ENCODE data around the gene KPNA4.
A peak's percentile ranks its signal among the peaks of the same experiment; 100 is the strongest.
"Not testable (repeated sequence)": the region's sequence is repeated elsewhere in the genome, so short reads cannot be mapped to it uniquely, and the experiment has no call there.

Gene KPNA4

DNA sequence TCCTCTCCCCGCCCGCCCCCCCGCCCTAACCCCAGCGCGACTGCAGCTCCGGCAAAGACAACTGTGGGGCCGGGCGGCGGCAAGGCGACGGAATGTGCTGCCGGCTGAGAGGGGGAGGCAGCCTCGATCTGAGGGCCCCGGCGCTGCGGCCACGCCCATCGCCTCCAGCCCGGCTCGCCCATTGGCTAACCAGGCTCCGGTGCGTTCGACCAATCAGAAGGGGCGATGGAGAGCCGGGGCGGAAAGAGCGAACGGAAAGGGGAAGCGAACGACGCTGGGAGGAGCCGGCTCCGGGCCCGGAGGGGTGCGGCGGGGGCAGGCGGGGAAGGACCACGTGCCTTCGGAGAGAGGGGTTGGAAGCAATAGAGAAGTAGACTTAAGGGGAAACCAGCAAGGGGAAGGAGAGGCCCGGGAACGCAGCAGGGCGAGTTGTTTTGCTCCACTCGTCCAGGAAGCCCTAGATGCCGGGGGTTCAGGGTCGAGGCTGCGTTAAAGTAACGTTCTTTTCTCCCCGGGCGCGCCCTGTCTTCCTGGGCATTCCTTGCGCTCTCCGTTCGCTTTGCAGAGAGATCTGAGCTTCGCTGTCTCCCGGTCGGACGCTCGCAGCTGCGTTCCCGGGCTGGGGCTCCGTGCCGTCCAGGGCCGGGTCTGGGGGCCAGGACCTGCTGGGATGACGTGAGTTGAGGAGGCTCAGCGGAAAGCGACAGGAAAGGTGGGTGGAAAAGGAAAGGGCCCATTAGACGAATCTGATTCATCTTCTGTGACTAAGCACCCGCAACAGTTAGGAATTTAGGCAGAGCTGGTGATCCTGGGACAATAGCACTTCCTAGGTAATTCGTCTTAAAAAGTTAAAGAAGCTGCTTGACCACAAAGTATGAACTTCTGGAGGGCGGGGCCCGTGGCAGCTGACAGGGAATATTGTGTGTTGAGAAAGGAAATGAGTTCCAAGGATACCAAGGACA lies at the start of gene KPNA4:
TSS of gene KPNA4 (minus strand) at position 130 of the 962 bp plus-strand sequence. CDS start 289 bp downstream, outside the sequence.
- DNase-seq (ENCODE audit: low read depth, low spot score) = peak; percentile 68

GRCh38 chr3:160613661-160614060 lies 48.3 kb upstream of the KPNA4 start:
- no peak for DNase-seq (ENCODE audit: low read depth, low spot score)

- DNase-seq (ENCODE audit: low read depth, low spot score) = no peak
Observed at GRCh38 chr3:160612386-160613075, 47.2 kb upstream of the KPNA4 start.

DNA sequence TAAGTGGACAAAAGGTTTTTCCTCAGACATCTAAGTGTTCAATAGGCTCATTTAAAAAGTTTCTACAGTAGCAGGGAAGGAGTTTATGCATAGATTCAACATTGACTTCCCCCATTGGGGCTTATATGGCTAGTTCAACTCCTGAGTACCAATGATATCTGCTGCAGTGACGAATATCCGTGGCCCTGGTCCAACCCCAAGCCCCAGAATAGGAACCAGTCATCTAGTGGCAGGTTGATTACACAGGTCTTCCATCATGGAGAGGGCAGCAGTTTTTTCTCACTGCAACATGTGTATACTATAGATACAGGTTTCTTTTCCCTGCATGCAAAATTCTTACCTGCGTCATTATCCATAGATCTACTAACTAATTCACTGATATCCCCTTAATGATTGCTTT lies 45.8 kb upstream of the KPNA4 start:
- DNase-seq (ENCODE audit: low read depth, low spot score) = no peak

- DNase-seq (ENCODE audit: low read depth, low spot score) = no peak
Observed at GRCh38 chr3:160608870-160609269, 43.5 kb upstream of the KPNA4 start.

GRCh38 chr3:160607826-160608225 lies 42.5 kb upstream of the KPNA4 start:
- no peak for DNase-seq (ENCODE audit: low read depth, low spot score)

DNA sequence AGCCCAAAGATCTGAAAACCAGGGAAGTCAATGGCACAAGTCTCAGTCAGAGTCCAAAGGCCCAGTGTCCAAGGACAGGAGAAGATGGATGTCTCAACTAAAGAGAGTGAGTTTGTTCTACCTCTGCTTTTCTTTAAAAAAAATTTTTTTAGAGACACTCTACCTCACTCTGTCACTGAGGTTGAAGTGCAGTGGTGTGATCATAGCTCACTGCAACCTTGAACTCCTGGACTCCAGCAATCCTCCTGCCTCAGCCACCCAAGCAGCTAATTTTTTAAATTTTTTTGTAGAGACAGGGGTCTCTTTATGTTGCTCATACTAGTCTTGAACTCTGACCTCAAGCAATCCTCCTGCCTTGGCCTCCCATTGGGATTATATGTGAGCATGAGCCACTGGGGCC lies 39.9 kb upstream of the KPNA4 start:
- DNase-seq (ENCODE audit: low read depth, low spot score) = no peak

DNA sequence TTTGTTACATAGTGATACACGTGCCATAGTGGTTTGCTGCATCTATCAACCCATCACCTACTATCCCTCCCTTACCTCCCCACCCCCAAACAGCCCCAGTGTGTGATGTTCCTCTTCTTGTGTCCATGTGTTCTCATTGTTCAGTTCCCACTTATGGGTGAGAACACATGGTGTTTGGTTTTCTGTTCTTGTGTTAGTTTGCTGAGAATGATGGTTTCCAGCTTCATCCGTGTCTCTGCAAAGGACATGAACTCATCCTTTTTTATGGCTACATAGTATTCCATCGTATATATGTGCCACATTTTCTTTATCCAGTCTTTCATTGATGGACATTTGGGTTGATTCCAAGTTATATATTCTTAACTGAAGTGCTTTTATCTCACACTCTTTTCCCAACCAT lies 38.5 kb upstream of the KPNA4 start:
- not testable (repeated sequence) for DNase-seq (ENCODE audit: low read depth, low spot score)

- DNase-seq (ENCODE audit: low read depth, low spot score) = no peak
Observed at GRCh38 chr3:160602259-160602658, 36.9 kb upstream of the KPNA4 start.

DNA sequence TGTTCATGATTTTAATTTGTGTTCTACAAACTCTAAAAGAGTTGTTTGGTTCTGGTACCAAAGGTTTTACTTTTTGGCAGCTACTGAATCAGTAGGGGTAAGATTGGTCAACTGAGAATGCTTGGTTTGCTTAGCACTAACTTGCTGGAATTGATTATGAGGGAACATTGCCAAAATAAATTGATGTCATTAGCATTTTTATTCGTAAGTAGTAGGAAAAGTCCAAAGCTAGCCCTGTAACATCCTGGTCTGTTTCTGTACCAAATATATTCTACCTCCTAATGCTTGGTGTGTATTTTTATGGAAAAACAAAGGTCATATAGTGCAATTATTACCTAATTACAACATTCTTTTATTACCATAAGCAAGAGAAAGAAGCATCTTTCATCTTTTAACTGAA lies 35.9 kb upstream of the KPNA4 start:
- no peak for DNase-seq (ENCODE audit: low read depth, low spot score)

GRCh38 chr3:160598865-160599264 lies 33.5 kb upstream of the KPNA4 start:
- DNase-seq (ENCODE audit: low read depth, low spot score) = no peak

DNA sequence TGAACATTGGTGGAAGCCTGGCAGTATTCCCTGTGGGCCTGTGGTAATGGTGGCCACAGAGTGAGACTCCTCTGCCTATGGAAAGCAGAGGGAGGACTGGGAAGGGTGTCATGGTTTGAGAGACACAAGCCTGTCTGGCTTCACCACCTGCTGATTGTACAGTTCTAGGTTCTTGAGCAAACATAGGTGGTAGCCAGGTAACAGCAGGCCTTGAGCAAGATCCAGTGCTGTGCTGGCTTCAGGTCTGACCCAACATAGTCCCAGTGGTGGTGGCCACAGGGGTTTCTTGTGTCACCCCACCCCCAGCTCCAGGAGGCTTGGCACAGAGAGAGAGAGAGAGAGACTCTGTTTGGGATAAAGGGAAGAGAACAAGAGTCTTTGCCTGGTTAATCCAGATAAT lies 22.7 kb upstream of the KPNA4 start:
- no peak for DNase-seq (ENCODE audit: low read depth, low spot score)

GRCh38 chr3:160587105-160587504 lies 21.7 kb upstream of the KPNA4 start:
- DNase-seq (ENCODE audit: low read depth, low spot score) = no peak

DNA sequence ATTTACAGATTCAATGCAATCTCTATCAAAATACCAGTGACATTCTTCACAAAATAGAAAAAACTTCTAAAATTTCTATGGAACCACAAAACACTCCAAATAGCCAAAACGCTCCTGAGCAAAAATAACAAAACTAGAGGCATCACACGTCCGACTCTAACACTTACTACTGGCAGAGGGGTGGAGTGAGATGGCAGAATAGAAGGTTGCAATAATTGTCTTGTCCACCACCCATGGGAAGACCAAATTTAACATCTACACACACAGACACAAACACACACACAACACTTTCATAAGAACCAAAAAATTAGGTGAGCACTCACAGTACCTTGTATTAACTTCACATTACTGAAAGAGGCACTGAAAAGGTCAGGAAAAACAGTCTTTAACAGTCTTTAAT lies 21.3 kb upstream of the KPNA4 start:
- no peak for DNase-seq (ENCODE audit: low read depth, low spot score)

DNA sequence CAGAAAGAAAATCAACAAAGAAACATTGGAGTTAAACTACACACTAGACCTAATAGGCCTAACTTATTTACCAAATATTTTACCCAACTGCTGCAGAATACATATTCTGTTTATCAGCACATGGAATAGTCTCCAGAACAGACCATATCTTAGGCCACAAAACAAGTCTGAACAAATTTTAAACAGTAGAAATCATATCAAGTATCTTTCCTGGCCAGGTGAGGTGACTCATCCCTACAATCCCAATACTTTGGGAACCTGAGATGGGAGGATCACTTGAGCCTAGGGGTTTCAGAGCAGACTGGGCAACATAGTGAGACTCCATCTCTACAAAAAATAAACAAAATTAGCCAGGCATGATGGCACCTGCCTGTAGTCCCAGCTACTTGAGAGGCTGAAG lies 18.1 kb upstream of the KPNA4 start:
- DNase-seq (ENCODE audit: low read depth, low spot score) = no peak

- no peak for DNase-seq (ENCODE audit: low read depth, low spot score)
Observed at GRCh38 chr3:160580938-160581337, 15.6 kb upstream of the KPNA4 start.

- DNase-seq (ENCODE audit: low read depth, low spot score) = no peak
Observed at GRCh38 chr3:160577556-160578195, 12.3 kb upstream of the KPNA4 start.

- DNase-seq (ENCODE audit: low read depth, low spot score) = no peak
Observed at GRCh38 chr3:160577093-160577492, 11.7 kb upstream of the KPNA4 start.

GRCh38 chr3:160576621-160577020 lies 11.2 kb upstream of the KPNA4 start:
- DNase-seq (ENCODE audit: low read depth, low spot score) = no peak

GRCh38 chr3:160575589-160575988 lies 10.2 kb upstream of the KPNA4 start:
- DNase-seq (ENCODE audit: low read depth, low spot score) = no peak

GRCh38 chr3:160574636-160575035 lies 9.3 kb upstream of the KPNA4 start:
- DNase-seq (ENCODE audit: low read depth, low spot score) = no peak

DNA sequence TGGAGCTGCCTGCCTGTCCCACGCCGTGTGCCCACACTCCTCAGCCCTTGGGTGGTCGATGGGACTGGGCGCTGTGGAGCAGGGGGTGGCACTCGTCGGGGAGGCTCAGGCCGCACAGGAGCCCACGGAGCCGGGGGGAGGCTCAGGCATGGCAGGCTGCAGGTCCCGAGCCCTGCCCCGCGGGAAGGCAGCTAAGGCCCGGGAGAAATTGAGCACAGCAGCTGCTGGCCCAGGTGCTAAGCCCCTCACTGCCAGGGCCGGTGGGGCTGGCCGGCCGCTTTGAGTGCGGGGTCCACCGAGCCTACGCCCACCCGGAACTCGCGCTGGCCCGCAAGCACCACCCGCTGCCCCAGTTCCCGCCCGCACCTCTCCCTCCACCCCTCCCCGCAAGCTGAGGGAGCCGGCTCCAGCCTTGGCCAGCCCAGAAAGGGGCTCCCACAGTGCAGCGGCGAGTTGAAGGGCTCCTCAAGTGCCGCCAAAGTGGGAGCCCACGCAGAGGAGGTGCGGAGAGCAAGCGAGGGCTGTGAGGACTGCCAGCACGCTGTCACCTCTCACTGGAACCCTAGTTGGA lies 8.7 kb upstream of the KPNA4 start:
- not testable (repeated sequence) for DNase-seq (ENCODE audit: low read depth, low spot score)

All from iPS DF 19.7 (cell line).